BJ (cell line): ENCODE data around the gene CNST. TPM values are rescaled to one million over a fixed set of nuclear protein-coding genes. Genes with fewer than 3 reads are reported as not detected.

Source experiments
- CTCF ChIA-PET: fragments of 350-600 bp; formaldehyde crosslinking; extraction: SDS; loops from one replicate; lab custom pipeline; 2021; ENCODE audit warnings: antibody characterized with exemption, inconsistent platforms; lab: Yijun Ruan, JAX
- POLR2A ChIA-PET: fragments of 300-600 bp; sonication (Branson Sonifier 250); formaldehyde crosslinking; extraction: SDS; loops from one replicate; lab custom pipeline; 2021; ENCODE audit warnings: antibody characterized with exemption; lab: Charles Lee
- DNase-seq: peaks from one replicate; pipeline ENCODE4 v3.0.0-alpha.2; 2011; ENCODE audit warnings: low read depth
- H3K27me3 ChIP-seq: 2 replicates; pipeline ENCODE4 v1.6.0; 2011; ENCODE audit warnings: low read length; ENCODE audit not compliant: control insufficient read depth, insufficient read depth
- H3K36me3 ChIP-seq: 2 replicates; pipeline ENCODE4 v1.5.1; 2011; ENCODE audit warnings: low read length; ENCODE audit not compliant: control insufficient read depth, insufficient read depth
- H3K4me3 ChIP-seq: 2 replicates; pipeline ENCODE4 v1.5.1; 2011; ENCODE audit warnings: low read depth, mild to moderate bottlenecking, control low read depth, low read length
- polyA plus RNA-seq: library from polyadenylated mRNA; depleted of rRNA; stranded (reverse); fragments of >200 nt; gene quantifications from 2 replicates; pipeline ENCODE4 v1.2.3, GENCODE V29; 2011
- TF ChIP-seq, protein P1 (sequence below): IDR thresholded peaks from 2 replicates; pipeline ENCODE4 v1.5.1; 2011; ENCODE audit warnings: low read depth, mild to moderate bottlenecking, control low read depth, inconsistent platforms, low read length, moderate library complexity; ENCODE audit not compliant: insufficient read depth

The CNST gene
- polyA plus RNA-seq, 1 experiment, result 29.7 TPM

GRCh38 chr1:246571953-246572352, 5.7 kb downstream of the CNST start:
- DNase-seq, result no peak
- POLR2A ChIA-PET, result no interaction called here
- Histone ChIP-seq H3K4me3 (no peak overlapping the region), H3K27me3 (no peaks in the 10 kb centered on the region), H3K36me3 (no peaks in the 10 kb centered on the region)
- CTCF ChIA-PET, result interaction anchor here (1.0 kb wide), 1 partner anchor 117 kb away, joined by 3 read pairs; no protein-coding TSS in a partner anchor
- TF ChIP-seq, protein P1, sequence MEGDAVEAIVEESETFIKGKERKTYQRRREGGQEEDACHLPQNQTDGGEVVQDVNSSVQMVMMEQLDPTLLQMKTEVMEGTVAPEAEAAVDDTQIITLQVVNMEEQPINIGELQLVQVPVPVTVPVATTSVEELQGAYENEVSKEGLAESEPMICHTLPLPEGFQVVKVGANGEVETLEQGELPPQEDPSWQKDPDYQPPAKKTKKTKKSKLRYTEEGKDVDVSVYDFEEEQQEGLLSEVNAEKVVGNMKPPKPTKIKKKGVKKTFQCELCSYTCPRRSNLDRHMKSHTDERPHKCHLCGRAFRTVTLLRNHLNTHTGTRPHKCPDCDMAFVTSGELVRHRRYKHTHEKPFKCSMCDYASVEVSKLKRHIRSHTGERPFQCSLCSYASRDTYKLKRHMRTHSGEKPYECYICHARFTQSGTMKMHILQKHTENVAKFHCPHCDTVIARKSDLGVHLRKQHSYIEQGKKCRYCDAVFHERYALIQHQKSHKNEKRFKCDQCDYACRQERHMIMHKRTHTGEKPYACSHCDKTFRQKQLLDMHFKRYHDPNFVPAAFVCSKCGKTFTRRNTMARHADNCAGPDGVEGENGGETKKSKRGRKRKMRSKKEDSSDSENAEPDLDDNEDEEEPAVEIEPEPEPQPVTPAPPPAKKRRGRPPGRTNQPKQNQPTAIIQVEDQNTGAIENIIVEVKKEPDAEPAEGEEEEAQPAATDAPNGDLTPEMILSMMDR, result no peak

GRCh38 chr1:246572785-246573184, 6.5 kb downstream of the CNST start:
- Histone ChIP-seq H3K4me3 (no peak overlapping the region), H3K36me3 (no peaks in the 10 kb centered on the region), H3K27me3 (no peaks in the 10 kb centered on the region)
- ChIA-PET POLR2A (no interaction called here), CTCF (no interaction called here)
- no peak for DNase-seq
- TF ChIP-seq, protein P1, result no peak

DNA sequence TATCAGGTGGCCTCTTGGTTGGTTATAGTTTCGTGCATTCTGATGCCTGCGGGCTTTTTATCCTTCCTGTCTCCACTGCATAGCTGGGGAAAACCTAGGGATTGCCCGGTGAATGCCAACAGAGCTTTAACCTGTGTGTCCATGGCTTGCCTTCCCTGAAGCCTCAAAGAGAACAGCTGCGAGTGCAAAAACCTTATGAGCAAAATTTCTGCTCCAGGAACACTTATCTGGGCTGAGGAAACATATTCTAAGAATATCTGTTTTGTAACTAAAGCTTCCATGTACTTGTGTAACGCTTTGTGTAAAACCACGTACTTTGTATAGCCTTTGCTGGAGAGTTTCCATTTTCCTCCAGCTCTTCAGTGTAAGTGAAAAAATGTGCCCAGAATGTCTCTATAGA, 7.2 kb downstream of the CNST start:
- POLR2A ChIA-PET, result no interaction called here
- TF ChIP-seq, protein P1, result no peak
- no peaks in the 10 kb centered on the region for H3K36me3 ChIP-seq
- CTCF ChIA-PET, result no interaction called here
- H3K27me3 ChIP-seq, result no peaks in the 10 kb centered on the region
- H3K4me3 ChIP-seq, result no peak overlapping the region
- DNase-seq, result no peak

DNA sequence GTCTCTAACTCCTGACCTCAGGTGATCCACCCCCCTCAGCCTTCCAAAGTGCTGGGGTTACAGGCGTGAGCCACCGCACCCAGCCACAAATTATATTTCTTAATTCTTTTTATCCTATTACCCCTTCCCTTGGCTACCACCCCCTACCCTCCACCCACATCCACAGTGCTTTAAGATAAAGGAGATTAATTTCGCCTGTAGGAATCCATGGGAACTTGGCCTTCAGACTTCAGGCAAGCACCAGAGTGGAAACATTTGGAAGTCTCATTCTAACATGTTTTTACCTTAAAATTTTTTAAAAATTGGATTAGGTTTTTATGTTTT, 10.4 kb downstream of the CNST start:
- CTCF ChIA-PET, result no interaction called here
- TF ChIP-seq, protein P1, result no peak

DNA sequence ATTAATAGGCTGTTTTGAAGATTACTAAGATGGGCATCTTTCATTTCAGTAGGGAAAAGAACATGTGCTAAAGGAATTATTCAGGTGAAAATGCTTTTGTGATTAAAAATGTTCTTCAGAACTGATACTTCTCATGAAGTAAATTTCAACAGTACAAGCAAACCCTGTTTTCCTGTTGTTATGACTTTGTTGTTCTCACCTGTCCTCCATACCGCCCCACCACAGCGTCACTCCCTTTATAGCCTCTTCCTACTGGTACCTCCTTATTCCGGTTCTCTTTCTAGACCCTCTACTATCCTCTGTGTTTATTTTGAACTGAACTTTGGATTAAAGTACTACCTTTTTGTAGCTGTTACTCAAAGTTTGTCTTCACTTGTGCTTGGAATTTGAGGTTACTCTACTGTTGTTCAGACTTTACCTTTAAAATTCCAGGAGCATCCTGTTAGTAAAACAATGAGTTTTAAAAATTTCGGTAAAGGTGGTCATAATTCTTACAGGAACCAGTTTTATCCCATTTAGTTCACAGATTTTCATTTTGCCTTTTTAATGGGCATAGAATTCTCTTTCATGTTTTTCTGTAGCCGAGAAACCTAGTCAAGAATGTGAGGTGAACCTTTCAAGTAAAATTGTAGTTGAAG, 10.9 kb downstream of the CNST start:
- POLR2A ChIA-PET, result interaction anchor here (1.4 kb wide), 1 partner anchor 10 kb away, joined by 3 read pairs; no protein-coding TSS in a partner anchor
- CTCF ChIA-PET, result no interaction called here
- TF ChIP-seq, protein P1, result no peak
- no peaks in the 10 kb centered on the region for H3K27me3 ChIP-seq
- H3K4me3 ChIP-seq, result no peak overlapping the region
- H3K36me3 ChIP-seq, result no peaks in the 10 kb centered on the region
- DNase-seq, result no peak

More for the DNA sequence above, 10.4 kb downstream of the CNST start:
- Histone ChIP-seq H3K4me3 (no peak overlapping the region), H3K27me3 (no peaks in the 10 kb centered on the region), H3K36me3 (no peaks in the 10 kb centered on the region)
- POLR2A ChIA-PET, result no interaction called here
- DNase-seq, result no peak
